Transverse colon (tissue), 4 donors: ENCODE data around the gene MARCHF9. TPM values are rescaled to one million over a fixed set of nuclear protein-coding genes. Genes with fewer than 3 reads are reported as not detected.

Experiments used
- DNase-seq: peaks from one replicate; pipeline ENCODE4 v3.0.0-alpha.2; 2019
- H3K27ac ChIP-seq, 4 donors: fragments of 200-600 bp; sonication (generic); 2 replicates each; pipeline ENCODE4 v1.5.1; 2016 to 2018; ENCODE audit warnings: inconsistent platforms in 4 of 4
- H3K27me3 ChIP-seq: fragments of 200-600 bp; sonication (generic); 2 replicates; pipeline ENCODE4 v1.5.1; 2017; ENCODE audit warnings: inconsistent platforms
- H3K36me3 ChIP-seq, 4 donors: fragments of 200-600 bp; sonication (generic); 2 replicates each; pipeline ENCODE4 v1.5.1; 2017 to 2019; ENCODE audit warnings: inconsistent platforms in 4 of 4
- H3K4me1 ChIP-seq, 4 donors: fragments of 200-600 bp; sonication (generic); 2 replicates each; pipeline ENCODE4 v1.5.1; 2017 to 2020; ENCODE audit warnings: inconsistent platforms in 4 of 4
- H3K4me3 ChIP-seq, 4 donors: fragments of 200-600 bp; sonication (generic); 1 replicate in 1 of 4; 2 replicates in 3 of 4; pipeline versions ENCODE4 v1.5.1 to v1.6.1; 2017 to 2019; ENCODE audit warnings: inconsistent platforms in 4 of 4
- H3K9me3 ChIP-seq, 2 donors: fragments of 200-600 bp; sonication (generic); 2 replicates each; pipeline ENCODE4 v1.5.1; 2017 to 2019; ENCODE audit warnings: inconsistent platforms in 2 of 2
- EP300 ChIP-seq: sonication (generic); formaldehyde crosslinking; IDR thresholded peaks from one replicate; pipeline ENCODE4 v1.6.1; 2017; ENCODE audit warnings: antibody characterized with exemption, low read depth
- POLR2A ChIP-seq: fragments of 450-650 bp; IDR thresholded peaks from one replicate; pipeline ENCODE4 v1.6.1; 2016; ENCODE audit warnings: antibody characterized with exemption, mild to moderate bottlenecking, moderate library complexity
- POLR2AphosphoS5 ChIP-seq, 3 donors: sonication (generic); formaldehyde crosslinking; IDR thresholded peaks; one replicate each; pipeline ENCODE4 v1.6.1; 2016; ENCODE audit warnings: antibody characterized with exemption in 3 of 3
- WGBS, 2 donors: methylation state at CpG; one replicate each; pipeline ENCODE4 v1.1.5; 2018; ENCODE audit warnings: low coverage in 1 of 2; 5-methylcytosine and 5-hydroxymethylcytosine counted together
- in situ Hi-C, 4 donors: fragments of 200-750 bp; cut with MboI; loops; one replicate each; pipeline versions ENCODE4 v1.15.0 to v1.15.1; 2017; ENCODE audit warnings: low sequenced_read_pairs in 3 of 4, low pct_ligation_motif_present in 1 of 4, low pct_unique_long_range_greater_than_20kb in 1 of 4
- intact Hi-C: fragments of 100-400 bp; cut with DNase I; formaldehyde crosslinking; loops from one replicate; pipeline ENCODE4 v1.15.1; 2023; ENCODE audit warnings: low total_unique reads
- total RNA-seq, 4 donors: library from RNA; depleted of rRNA; stranded (reverse); fragments of >200 nt; gene quantifications; one replicate each; pipeline ENCODE4 v1.1.0, GENCODE V29; 2016
- TF ChIP-seq, protein P1 (sequence below), 5 experiments: fragments of 200-600 bp in 3 of 5; fragments of 450-650 bp in 2 of 5; sonication (generic) in 3 of 5; IDR thresholded peaks; 1 replicate in 2 of 5; 2 replicates in 3 of 5; pipeline ENCODE4 v1.5.1; 2016 to 2017; ENCODE audit warnings: antibody characterized with exemption in 5 of 5, inconsistent platforms in 3 of 5, mild to moderate bottlenecking in 2 of 5, moderate library complexity in 1 of 5

MARCHF9 gene
- total RNA-seq, 4 donors from 2014 or later = 1.5 to 24.1 (median 9.5) TPM

GRCh38 chr12:57734591-57734990 lies 20.3 kb upstream of the MARCHF9 start:
- in situ Hi-C loops = no loop called here

DNA sequence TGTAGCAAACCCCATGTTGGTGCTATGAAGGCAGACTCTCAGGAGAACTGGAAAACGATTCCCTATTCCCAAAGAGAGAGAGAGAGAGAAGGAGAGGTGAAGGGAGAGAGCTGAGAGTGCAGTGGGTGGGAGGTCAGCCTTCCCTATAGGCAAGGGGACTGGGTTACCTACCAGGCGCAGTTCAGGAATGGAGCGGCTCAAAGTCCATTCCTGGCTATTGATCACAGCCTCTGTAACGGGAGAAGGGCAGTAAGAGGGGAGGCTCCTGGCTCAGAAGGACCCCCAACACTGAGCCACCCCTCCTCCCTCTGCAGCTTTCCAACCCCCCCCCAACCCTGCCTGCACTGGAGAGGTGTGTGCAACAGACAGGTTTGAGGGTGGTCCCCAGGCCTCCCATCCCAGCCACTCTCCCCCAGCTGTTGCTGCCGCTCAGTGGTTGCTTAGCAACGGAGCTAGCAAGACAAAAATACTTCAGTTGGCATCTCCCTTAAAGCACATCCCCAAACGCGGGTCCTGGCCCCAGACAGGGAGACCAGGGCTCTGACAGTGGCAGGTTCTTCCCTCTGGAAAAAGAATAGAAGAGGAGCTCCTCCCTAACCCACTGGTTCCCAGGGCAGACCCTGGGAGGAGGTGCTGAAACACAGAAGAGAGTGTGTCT lies 19.6 kb upstream of the MARCHF9 start:
- no peak overlapping the region for H3K27ac ChIP-seq
- TF ChIP-seq POLR2A = no peak
- TF ChIP-seq EP300 = no peak
- TF ChIP-seq, protein P1, sequence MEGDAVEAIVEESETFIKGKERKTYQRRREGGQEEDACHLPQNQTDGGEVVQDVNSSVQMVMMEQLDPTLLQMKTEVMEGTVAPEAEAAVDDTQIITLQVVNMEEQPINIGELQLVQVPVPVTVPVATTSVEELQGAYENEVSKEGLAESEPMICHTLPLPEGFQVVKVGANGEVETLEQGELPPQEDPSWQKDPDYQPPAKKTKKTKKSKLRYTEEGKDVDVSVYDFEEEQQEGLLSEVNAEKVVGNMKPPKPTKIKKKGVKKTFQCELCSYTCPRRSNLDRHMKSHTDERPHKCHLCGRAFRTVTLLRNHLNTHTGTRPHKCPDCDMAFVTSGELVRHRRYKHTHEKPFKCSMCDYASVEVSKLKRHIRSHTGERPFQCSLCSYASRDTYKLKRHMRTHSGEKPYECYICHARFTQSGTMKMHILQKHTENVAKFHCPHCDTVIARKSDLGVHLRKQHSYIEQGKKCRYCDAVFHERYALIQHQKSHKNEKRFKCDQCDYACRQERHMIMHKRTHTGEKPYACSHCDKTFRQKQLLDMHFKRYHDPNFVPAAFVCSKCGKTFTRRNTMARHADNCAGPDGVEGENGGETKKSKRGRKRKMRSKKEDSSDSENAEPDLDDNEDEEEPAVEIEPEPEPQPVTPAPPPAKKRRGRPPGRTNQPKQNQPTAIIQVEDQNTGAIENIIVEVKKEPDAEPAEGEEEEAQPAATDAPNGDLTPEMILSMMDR (IDR thresholded peaks at IDR 0.05) = no peak
- no peak for TF ChIP-seq POLR2AphosphoS5 (IDR thresholded peaks at IDR 0.05)
- H3K36me3 ChIP-seq = no peaks in the 10 kb centered on the region
- H3K4me1 ChIP-seq = peaks cover 20 to 36% (median 26%) of the 10 kb centered on the region in 4 donors
- in situ Hi-C loops = no loop called here
- H3K27me3 ChIP-seq = peaks cover 86% of the 10 kb centered on the region
- no peaks in the 10 kb centered on the region for H3K9me3 ChIP-seq
- intact Hi-C loops = no loop called here
- no peak for DNase-seq
- WGBS, 2 donors = 30 to 36% methylated on average over 3 to 8 of the region's 8 CpGs
- H3K4me3 ChIP-seq = no peak overlapping the region

More at GRCh38 chr12:57734591-57734990, 20.3 kb upstream of the MARCHF9 start:
- 87% methylated on average over 4 of the region's 4 CpGs; no CpG with 5 or more reads in 1 of the 2 donors for WGBS, 2 donors
- no peak for DNase-seq
- H3K27ac ChIP-seq = no peak overlapping the region
- peaks cover 79% of the 10 kb centered on the region for H3K27me3 ChIP-seq
- intact Hi-C loops = no loop called here
- H3K9me3 ChIP-seq = no peaks in the 10 kb centered on the region
- peaks cover 20 to 36% (median 26%) of the 10 kb centered on the region in 4 donors for H3K4me1 ChIP-seq
- H3K4me3 ChIP-seq = no peak overlapping the region
- no peaks in the 10 kb centered on the region for H3K36me3 ChIP-seq
- TF ChIP-seq EP300 (no peak), POLR2AphosphoS5 (IDR thresholded peaks at IDR 0.05) (no peak), POLR2A (no peak)
- TF ChIP-seq, protein P1 (IDR thresholded peaks at IDR 0.05) = no peak

GRCh38 chr12:57735952-57736740 lies 18.8 kb upstream of the MARCHF9 start:
- no peaks in the 10 kb centered on the region for H3K36me3 ChIP-seq
- in situ Hi-C loops = no loop called here
- H3K4me3 ChIP-seq = no peak overlapping the region
- H3K27me3 ChIP-seq = peaks cover 88% of the 10 kb centered on the region
- TF ChIP-seq EP300 = no peak
- TF ChIP-seq, protein P1 (IDR thresholded peaks at IDR 0.05) = no peak
- no peak for TF ChIP-seq POLR2AphosphoS5 (IDR thresholded peaks at IDR 0.05)
- TF ChIP-seq POLR2A = no peak
- H3K9me3 ChIP-seq = no peaks in the 10 kb centered on the region
- no peak overlapping the region for H3K27ac ChIP-seq
- H3K4me1 ChIP-seq = peaks cover 20 to 36% (median 26%) of the 10 kb centered on the region in 4 donors
- intact Hi-C loops = no loop called here
- WGBS, 2 donors = 24 to 35% methylated on average over 15 to 49 of the region's 49 CpGs
- no peak for DNase-seq

- in situ Hi-C loops = no loop called here
- peaks cover 81% of the 10 kb centered on the region for H3K27me3 ChIP-seq
Observed at GRCh38 chr12:57736741-57737466, 18.0 kb upstream of the MARCHF9 start.

More at GRCh38 chr12:57736741-57737466, 18.0 kb upstream of the MARCHF9 start:
- TF ChIP-seq EP300 (no peak), POLR2AphosphoS5 (IDR thresholded peaks at IDR 0.05) (no peak), POLR2A (no peak)
- TF ChIP-seq, protein P1 (IDR thresholded peaks at IDR 0.05) = no peak
- DNase-seq = no peak
- intact Hi-C loops = no loop called here
- WGBS, 2 donors = 38% methylated on average over 25 of the region's 31 CpGs; no CpG with 5 or more reads in 1 of the 2 donors
- Histone ChIP-seq H3K9me3 (no peaks in the 10 kb centered on the region), H3K4me3 (peak overlapping the region in 2 of 4 donors; percentile 23 to 35), H3K36me3 (no peaks in the 10 kb centered on the region), H3K4me1 (peaks cover 20 to 36% (median 26%) of the 10 kb centered on the region in 4 donors), H3K27ac (no peak overlapping the region)
